ENCODE measurements around the gene HORMAD2. TPM values are rescaled to one million over a fixed set of nuclear protein-coding genes. Genes with fewer than 3 reads are reported as not detected.

The HORMAD2 gene
- polyA plus RNA-seq, 1 of the 3 experiments (the other 2 are of a cell fraction): not detected

- Histone ChIP-seq H3K4me2 (no peak overlapping the region), H3F3A (replicated peaks; ENCODE audit: insufficient read depth) (no peaks in the 10 kb centered on the region), H3K27ac (ENCODE audit: low read depth in 2 of 2, low read length in 1 of 2) (no peak overlapping the region), H3K36me3 (replicated peaks in 1 of 2; ENCODE audit: control insufficient read depth in 1 of 2, insufficient read depth in 2 of 2, low read length in 1 of 2) (no peaks in the 10 kb centered on the region), H2AFZ (ENCODE audit: low read depth) (0 out of 2 replicates have a peak overlapping the region, but pooled peaks have one; percentile 16), H3K9me3 (no peaks in the 10 kb centered on the region), H3K79me2 (ENCODE audit: insufficient read depth) (no peaks in the 10 kb centered on the region), H3K9me2 (no peaks in the 10 kb centered on the region), H3K27me3 (ENCODE audit: insufficient read depth) (no peaks in the 10 kb centered on the region), H3K9ac (no peak overlapping the region), H3K4me1 (ENCODE audit: control insufficient read depth in 1 of 2, insufficient read depth in 2 of 2, low read depth in 1 of 2, low read length in 1 of 2) (no peaks in the 10 kb centered on the region), H3K4me3 (ENCODE audit: low read depth in 2 of 2, low read length in 1 of 2) (no peak overlapping the region), H4K20me1 (ENCODE audit: insufficient read depth) (no peaks in the 10 kb centered on the region)
- no peak for TF ChIP-seq RFX5 (IDR thresholded peaks at IDR 0.05; ENCODE audit: low read length)
- no peak for TF ChIP-seq MEF2A (IDR thresholded peaks at IDR 0.05; ENCODE audit: borderline replicate concordance, low read depth)
- TF ChIP-seq IRF3 (IDR thresholded peaks at IDR 0.05; ENCODE audit: low read depth, low read length): no peak
- no peak for TF ChIP-seq POLR2AphosphoS5 (IDR thresholded peaks at IDR 0.05; ENCODE audit: low read depth, low read length)
- TF ChIP-seq RAD21 (IDR thresholded peaks at IDR 0.05; ENCODE audit: low read length): no peak
- TF ChIP-seq MXI1 (IDR thresholded peaks at IDR 0.05; ENCODE audit: low read depth, low read length): no peak
- no peak for TF ChIP-seq USF2 (IDR thresholded peaks at IDR 0.05; ENCODE audit: borderline replicate concordance, low read depth, low read length)
- no peak for TF ChIP-seq EP300 (IDR thresholded peaks at IDR 0.05; ENCODE audit: borderline replicate concordance in 1 of 2, low read depth in 1 of 2, low read length in 1 of 2)
- no peak for TF ChIP-seq TEAD4 (IDR thresholded peaks at IDR 0.05; ENCODE audit: borderline replicate concordance, insufficient read depth)
- no peak for TF ChIP-seq JUND (IDR thresholded peaks at IDR 0.05)
- TF ChIP-seq GATA2 (CRISPR knock-in tag; IDR thresholded peaks at IDR 0.05): no peak
- no peak for DNase-seq
- ChIA-PET CTCF (no interaction called here), POLR2A (no interaction called here)
- WGBS (ENCODE audit: low lambda C conversion rate): 96% methylated on average over 1 of the region's 1 CpG
These were observed 47.5 kb downstream of the HORMAD2 start for GRCh38 chr22:30127749-30128166.

- no peak overlapping the region for H3K4me2 ChIP-seq
- 42% methylated on average over 2 of the region's 2 CpGs for WGBS (ENCODE audit: low lambda C conversion rate)
- H3K36me3 ChIP-seq (replicated peaks in 1 of 2; ENCODE audit: control insufficient read depth in 1 of 2, insufficient read depth in 2 of 2, low read length in 1 of 2): no peaks in the 10 kb centered on the region
- H3K4me1 ChIP-seq (ENCODE audit: control insufficient read depth in 1 of 2, insufficient read depth in 2 of 2, low read depth in 1 of 2, low read length in 1 of 2): no peaks in the 10 kb centered on the region
- ChIA-PET CTCF (interaction anchor here (0.9 to 1.4 kb wide), 2 partner anchors 20 to 49 kb away, joined by 3 read pairs; no protein-coding TSS in a partner anchor), POLR2A (no interaction called here)
- H3K9me3 ChIP-seq: no peaks in the 10 kb centered on the region
- H2AFZ ChIP-seq (ENCODE audit: low read depth): no peak overlapping the region
- H4K20me1 ChIP-seq (ENCODE audit: insufficient read depth): no peaks in the 10 kb centered on the region
- no peak overlapping the region for H3K4me3 ChIP-seq (ENCODE audit: low read depth in 2 of 2, low read length in 1 of 2)
- no peaks in the 10 kb centered on the region for H3F3A ChIP-seq (replicated peaks; ENCODE audit: insufficient read depth)
- H3K27ac ChIP-seq (ENCODE audit: low read depth in 2 of 2, low read length in 1 of 2): no peak overlapping the region
- H3K27me3 ChIP-seq (ENCODE audit: insufficient read depth): no peaks in the 10 kb centered on the region
- no peaks in the 10 kb centered on the region for H3K79me2 ChIP-seq (ENCODE audit: insufficient read depth)
- DNase-seq: no peak
- H3K9me2 ChIP-seq: no peaks in the 10 kb centered on the region
- TF ChIP-seq NFIC (IDR thresholded peaks at IDR 0.05; ENCODE audit: borderline replicate concordance) (no peak), FOXM1 (IDR thresholded peaks at IDR 0.05; ENCODE audit: low read depth) (no peak), TAF1 (IDR thresholded peaks at IDR 0.05; ENCODE audit: borderline replicate concordance, low read depth, low read length) (no peak), JUND (IDR thresholded peaks at IDR 0.05) (no peak), CHD2 (IDR thresholded peaks at IDR 0.05; ENCODE audit: low read length, partially characterized antibody) (no peak), RAD21 (IDR thresholded peaks at IDR 0.05; ENCODE audit: low read length) (no peak)
- no peak overlapping the region for H3K9ac ChIP-seq
These were observed 48.2 kb downstream of the HORMAD2 start for GRCh38 chr22:30128511-30128910.
